PC-9 (cell line): ENCODE results near the gene DEF6.

Source experiments
- EZH2 ChIP-seq: fragments of 200-600 bp; sonication (generic); IDR thresholded peaks from 2 replicates; pipeline ENCODE4 v1.8.0; 2017; ENCODE audit warnings: antibody characterized with exemption, low read depth
- TF ChIP-seq, protein P1 (sequence below): fragments of 200-600 bp; sonication (generic); conservative IDR thresholded peaks from 2 replicates; pipeline ENCODE4 v1.6.1; 2017; ENCODE audit warnings: mixed run types, antibody characterized with exemption, mild to moderate bottlenecking, moderate library complexity

DNA sequence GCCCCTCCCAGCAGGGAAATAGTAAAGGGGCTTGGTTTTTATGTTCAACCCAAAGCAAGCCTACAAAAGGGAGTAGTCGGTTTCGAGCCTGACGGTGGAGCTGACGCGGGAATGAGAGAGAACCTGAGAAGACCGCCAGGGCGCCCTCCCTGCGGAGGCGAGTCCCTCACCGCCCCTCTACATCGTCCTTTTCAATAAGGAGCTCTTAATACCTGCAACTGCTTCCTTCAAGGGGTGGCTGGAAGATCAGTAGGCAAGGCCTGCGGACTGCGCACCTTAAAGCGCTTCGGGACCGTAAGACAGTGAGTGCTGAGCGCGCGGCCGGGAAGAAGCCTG lies 38.8 kb upstream of the DEF6 start:
- TF ChIP-seq, protein P1, sequence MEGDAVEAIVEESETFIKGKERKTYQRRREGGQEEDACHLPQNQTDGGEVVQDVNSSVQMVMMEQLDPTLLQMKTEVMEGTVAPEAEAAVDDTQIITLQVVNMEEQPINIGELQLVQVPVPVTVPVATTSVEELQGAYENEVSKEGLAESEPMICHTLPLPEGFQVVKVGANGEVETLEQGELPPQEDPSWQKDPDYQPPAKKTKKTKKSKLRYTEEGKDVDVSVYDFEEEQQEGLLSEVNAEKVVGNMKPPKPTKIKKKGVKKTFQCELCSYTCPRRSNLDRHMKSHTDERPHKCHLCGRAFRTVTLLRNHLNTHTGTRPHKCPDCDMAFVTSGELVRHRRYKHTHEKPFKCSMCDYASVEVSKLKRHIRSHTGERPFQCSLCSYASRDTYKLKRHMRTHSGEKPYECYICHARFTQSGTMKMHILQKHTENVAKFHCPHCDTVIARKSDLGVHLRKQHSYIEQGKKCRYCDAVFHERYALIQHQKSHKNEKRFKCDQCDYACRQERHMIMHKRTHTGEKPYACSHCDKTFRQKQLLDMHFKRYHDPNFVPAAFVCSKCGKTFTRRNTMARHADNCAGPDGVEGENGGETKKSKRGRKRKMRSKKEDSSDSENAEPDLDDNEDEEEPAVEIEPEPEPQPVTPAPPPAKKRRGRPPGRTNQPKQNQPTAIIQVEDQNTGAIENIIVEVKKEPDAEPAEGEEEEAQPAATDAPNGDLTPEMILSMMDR = no peak
- TF ChIP-seq EZH2 = no peak
